Panc1 (cell line): ENCODE data around the gene NT5C1A. TPM values are rescaled to one million over a fixed set of nuclear protein-coding genes. Genes with fewer than 3 reads are reported as not detected.

Experiments used
- ATAC-seq: fragments of 200-7000 bp; cut with Tn5 transposase; 2 replicates; pipeline ENCODE4 v1.9.1; 2020; ENCODE audit warnings: mild to moderate bottlenecking, moderate library complexity
- BruUV-seq: library from RNA; stranded (reverse); fragments of 400-500 nt; replicated peaks from 2 replicates; lab custom pipeline; 2021; lab: Mats Ljungman, UMichigan
- CTCF ChIA-PET: fragments of 300-600 bp; sonication (Branson Sonifier 250); formaldehyde crosslinking; loops from one replicate; lab custom pipeline; 2022; ENCODE audit warnings: antibody characterized with exemption; lab: Charles Lee
- POLR2A ChIA-PET: fragments of 300-600 bp; sonication (Branson Sonifier 250); formaldehyde crosslinking; loops from one replicate; lab custom pipeline; 2022; ENCODE audit warnings: antibody characterized with exemption; lab: Charles Lee
- DNase-seq: peaks from one replicate; pipeline ENCODE4 v3.0.0-alpha.2; 2010; ENCODE audit warnings: low read depth, low spot score
- H3K27ac ChIP-seq: 2 replicates; pipeline ENCODE4 v1.5.1; 2011; ENCODE audit warnings: mild to moderate bottlenecking, low read length, inconsistent platforms
- H3K27me3 ChIP-seq: fragments of 200-500 bp; sonication (Bioruptor generic); 2 replicates; pipeline ENCODE4 v1.6.0; 2014; ENCODE audit warnings: low read length, inconsistent platforms; ENCODE audit not compliant: control insufficient read depth, insufficient read depth
- H3K36me3 ChIP-seq: fragments of 200-500 bp; sonication (Bioruptor generic); 2 replicates; pipeline ENCODE4 v1.5.1; 2014; ENCODE audit warnings: inconsistent platforms, mild to moderate bottlenecking, low read length, moderate library complexity; ENCODE audit not compliant: control insufficient read depth, insufficient read depth
- H3K4me1 ChIP-seq: 2 replicates; pipeline ENCODE4 v1.5.1; 2011; ENCODE audit warnings: inconsistent platforms, mild to moderate bottlenecking, low read length, moderate library complexity; ENCODE audit not compliant: control insufficient read depth, insufficient read depth
- H3K4me3 ChIP-seq, 2 experiments: 2 replicates each; pipeline ENCODE4 v1.5.1; 2011 to 2012; ENCODE audit warnings: low read depth in 2 of 2, low read length in 2 of 2, mild to moderate bottlenecking in 2 of 2, inconsistent platforms in 1 of 2, moderate library complexity in 1 of 2
- H3K9me3 ChIP-seq: fragments of 200-500 bp; sonication (Bioruptor generic); 2 replicates; pipeline ENCODE4 v1.5.1; 2014; ENCODE audit warnings: low read depth, mild to moderate bottlenecking, inconsistent platforms, low read length, moderate library complexity; ENCODE audit not compliant: control insufficient read depth, insufficient read depth
- CTCF ChIP-seq: fragments of 450-650 bp; IDR thresholded peaks from 2 replicates; pipeline ENCODE4 v1.5.1; 2017; ENCODE audit warnings: mild to moderate bottlenecking
- POLR2AphosphoS5 ChIP-seq: IDR thresholded peaks from 2 replicates; pipeline ENCODE4 v1.6.1; 2012; ENCODE audit warnings: mild to moderate bottlenecking, low read depth, low read length, moderate library complexity
- SIN3A ChIP-seq: IDR thresholded peaks from 2 replicates; pipeline ENCODE4 v1.6.1; 2012; ENCODE audit warnings: low read depth, mild to moderate bottlenecking, low read length, moderate library complexity, borderline replicate concordance; ENCODE audit not compliant: insufficient read depth
- TCF7L2 ChIP-seq: IDR thresholded peaks from 2 replicates; pipeline ENCODE4 v1.6.1; 2011; ENCODE audit warnings: mild to moderate bottlenecking, low read depth, low read length, inconsistent platforms
- in situ Hi-C: cut with HindIII; loops from 2 replicates; pipeline ENCODE4 v1.10.0; 2016; ENCODE audit warnings: low sequenced_read_pairs, low pct_unique_long_range_greater_than_20kb
- intact Hi-C: fragments of 100-400 bp; cut with micrococcal nuclease; formaldehyde crosslinking; loops from one replicate; pipeline ENCODE4 v1.10.0; 2022; ENCODE audit not compliant: unreplicated experiment
- total RNA-seq: library from RNA; stranded (reverse); gene quantifications from one replicate; pipeline ENCODE4 v1.2.1, GENCODE V29; 2021; ENCODE audit not compliant: unreplicated experiment
- TF ChIP-seq, protein P1 (sequence below), 2 experiments: IDR thresholded peaks; 2 replicates each; pipeline ENCODE4 v1.6.1; 2011 to 2012; ENCODE audit warnings: low read depth in 2 of 2, control low read depth in 1 of 2, low read length in 1 of 2, mild to moderate bottlenecking in 1 of 2, moderate library complexity in 1 of 2; ENCODE audit not compliant: insufficient read depth in 1 of 2

The NT5C1A gene
- total RNA-seq, 1 experiment from 2014 or later: not detected

- CTCF ChIA-PET: interaction anchor here (1.1 kb wide), 1 partner anchor 86 kb away, joined by 3 read pairs; no protein-coding TSS in a partner anchor
- Histone ChIP-seq H3K4me3 (no peak overlapping the region), H3K4me1 (peaks cover 3% of the 10 kb centered on the region; the same call in 1 of the 2 replicates), H3K27me3 (peaks cover 22% of the 10 kb centered on the region), H3K36me3 (no peaks in the 10 kb centered on the region), H3K9me3 (no peaks in the 10 kb centered on the region), H3K27ac (no peak overlapping the region)
- no TSS peak for BruUV-seq
- intact Hi-C loops (no loop called here), in situ Hi-C loops (no loop called here)
- POLR2A ChIA-PET: no interaction called here
- ATAC-seq: no peak
- no peak for DNase-seq
- TF ChIP-seq POLR2AphosphoS5: no peak
- TF ChIP-seq CTCF: no peak
- TF ChIP-seq SIN3A: no peak
Observed at GRCh38 chr1:39692152-39693074, 20.5 kb upstream of the NT5C1A start.

DNA sequence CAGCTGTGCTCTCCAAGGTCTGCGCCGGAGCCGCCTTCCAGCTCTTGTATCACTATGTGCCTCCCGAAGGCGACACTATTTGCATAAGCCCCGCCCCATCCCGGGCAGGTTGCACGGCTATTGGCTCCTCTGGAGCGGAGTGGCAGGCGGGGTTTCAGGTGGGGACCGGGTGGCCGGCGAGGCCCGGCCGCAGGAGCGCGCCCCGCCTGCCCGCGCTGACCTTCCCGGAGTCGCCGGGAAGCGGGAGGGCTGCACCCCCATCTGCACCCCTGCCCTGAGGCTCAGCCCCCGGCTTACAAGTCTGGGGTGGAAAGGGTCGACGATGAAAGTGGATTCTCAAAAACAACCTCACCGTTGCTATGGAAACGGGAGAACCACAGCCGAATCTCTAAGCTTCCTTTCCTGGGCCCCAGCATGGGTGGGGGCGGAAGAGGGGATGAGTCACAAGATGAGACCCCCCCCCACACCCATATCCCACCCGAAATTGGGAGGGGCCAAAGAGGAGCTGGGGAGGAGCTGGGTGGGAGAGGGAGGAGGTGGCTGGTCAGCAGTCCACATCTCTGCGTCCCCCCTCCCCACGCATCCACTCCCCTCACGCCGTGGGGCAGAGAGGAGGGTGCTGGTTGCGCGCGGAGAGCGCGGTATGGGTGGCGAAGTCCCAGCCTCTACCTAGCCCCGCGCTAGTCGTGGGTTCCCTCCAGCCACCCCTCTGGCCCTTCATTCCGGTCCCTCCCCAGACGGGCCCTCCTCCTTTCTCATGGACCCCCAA lies 19.7 kb upstream of the NT5C1A start, which contains the start of gene HPCAL4:
Gene HPCAL4, minus strand, starts transcription at position 51 of the 769 bp plus-strand sequence. CDS start 6,830 bp downstream, outside the sequence.
- POLR2A ChIA-PET: interaction anchor here (0.6 kb wide), 1 partner anchor 45 kb away, joined by 4 read pairs; no protein-coding TSS in a partner anchor
- intact Hi-C loops: no loop called here
- peak; percentile 98 for ATAC-seq

More for the DNA sequence above, 19.7 kb upstream of the NT5C1A start, which contains the start of gene HPCAL4:
- Histone ChIP-seq H3K4me3 (peak within 1 kb of the TSS; percentile 33 to 46), H3K4me1 (peaks cover 3% of the 10 kb centered on the region; the same call in 1 of the 2 replicates), H3K9me3 (no peaks in the 10 kb centered on the region), H3K27ac (no peak within 1 kb of the TSS), H3K27me3 (peaks cover 18% of the 10 kb centered on the region), H3K36me3 (no peaks in the 10 kb centered on the region)
- no TSS peak for BruUV-seq
- in situ Hi-C loops: no loop called here
- TF ChIP-seq, protein P1, sequence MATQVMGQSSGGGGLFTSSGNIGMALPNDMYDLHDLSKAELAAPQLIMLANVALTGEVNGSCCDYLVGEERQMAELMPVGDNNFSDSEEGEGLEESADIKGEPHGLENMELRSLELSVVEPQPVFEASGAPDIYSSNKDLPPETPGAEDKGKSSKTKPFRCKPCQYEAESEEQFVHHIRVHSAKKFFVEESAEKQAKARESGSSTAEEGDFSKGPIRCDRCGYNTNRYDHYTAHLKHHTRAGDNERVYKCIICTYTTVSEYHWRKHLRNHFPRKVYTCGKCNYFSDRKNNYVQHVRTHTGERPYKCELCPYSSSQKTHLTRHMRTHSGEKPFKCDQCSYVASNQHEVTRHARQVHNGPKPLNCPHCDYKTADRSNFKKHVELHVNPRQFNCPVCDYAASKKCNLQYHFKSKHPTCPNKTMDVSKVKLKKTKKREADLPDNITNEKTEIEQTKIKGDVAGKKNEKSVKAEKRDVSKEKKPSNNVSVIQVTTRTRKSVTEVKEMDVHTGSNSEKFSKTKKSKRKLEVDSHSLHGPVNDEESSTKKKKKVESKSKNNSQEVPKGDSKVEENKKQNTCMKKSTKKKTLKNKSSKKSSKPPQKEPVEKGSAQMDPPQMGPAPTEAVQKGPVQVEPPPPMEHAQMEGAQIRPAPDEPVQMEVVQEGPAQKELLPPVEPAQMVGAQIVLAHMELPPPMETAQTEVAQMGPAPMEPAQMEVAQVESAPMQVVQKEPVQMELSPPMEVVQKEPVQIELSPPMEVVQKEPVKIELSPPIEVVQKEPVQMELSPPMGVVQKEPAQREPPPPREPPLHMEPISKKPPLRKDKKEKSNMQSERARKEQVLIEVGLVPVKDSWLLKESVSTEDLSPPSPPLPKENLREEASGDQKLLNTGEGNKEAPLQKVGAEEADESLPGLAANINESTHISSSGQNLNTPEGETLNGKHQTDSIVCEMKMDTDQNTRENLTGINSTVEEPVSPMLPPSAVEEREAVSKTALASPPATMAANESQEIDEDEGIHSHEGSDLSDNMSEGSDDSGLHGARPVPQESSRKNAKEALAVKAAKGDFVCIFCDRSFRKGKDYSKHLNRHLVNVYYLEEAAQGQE (IDR thresholded peaks at IDR 0.05; ENCODE audit: insufficient read depth in 1 of 2, low read depth in 2 of 2, low read length in 1 of 2): peak; percentile 48 to 74; a peak in 3 of 4 replicates
- no peak for TF ChIP-seq TCF7L2
- DNase-seq: no peak
- CTCF ChIA-PET: interaction anchor here (0.6 to 1.1 kb wide), 2 partner anchors 80 to 85 kb away, joined by 3 read pairs; no protein-coding TSS in a partner anchor
